ENCODE results near the gene TTLL11.
"Not testable (repeated sequence)": the region's sequence is repeated elsewhere in the genome, so short reads cannot be mapped to it uniquely, and the experiment has no call there.

The TTLL11 gene

GRCh38 chr9:122084026-122084675 is 9.0 kb downstream of the TTLL11 start:
- DNase-seq (ENCODE audit: low read depth in 2 of 2), result no peak

DNA sequence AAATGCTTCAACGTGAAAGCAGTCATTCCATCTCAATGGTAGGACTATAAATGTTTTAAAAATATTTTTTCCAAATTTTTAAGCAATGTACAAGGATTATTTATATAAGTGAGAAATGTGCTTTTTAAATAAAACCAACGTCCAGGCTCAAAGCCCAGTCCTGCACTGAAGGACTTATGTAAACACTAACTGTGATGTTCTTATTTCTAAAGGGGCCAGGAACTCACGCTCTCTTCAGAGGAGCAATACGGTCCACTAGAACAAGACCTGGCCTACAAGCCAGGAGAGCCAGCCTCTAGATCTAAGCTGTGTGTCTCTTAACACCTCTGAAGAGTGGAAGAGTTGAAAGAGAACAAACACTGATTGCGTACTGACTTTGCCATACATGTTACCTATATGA is 12.1 kb downstream of the TTLL11 start:
- no peak for DNase-seq (ENCODE audit: low read depth in 2 of 2)

GRCh38 chr9:122078557-122078956 is 14.6 kb downstream of the TTLL11 start:
- DNase-seq (ENCODE audit: low read depth in 2 of 2), result no peak

DNA sequence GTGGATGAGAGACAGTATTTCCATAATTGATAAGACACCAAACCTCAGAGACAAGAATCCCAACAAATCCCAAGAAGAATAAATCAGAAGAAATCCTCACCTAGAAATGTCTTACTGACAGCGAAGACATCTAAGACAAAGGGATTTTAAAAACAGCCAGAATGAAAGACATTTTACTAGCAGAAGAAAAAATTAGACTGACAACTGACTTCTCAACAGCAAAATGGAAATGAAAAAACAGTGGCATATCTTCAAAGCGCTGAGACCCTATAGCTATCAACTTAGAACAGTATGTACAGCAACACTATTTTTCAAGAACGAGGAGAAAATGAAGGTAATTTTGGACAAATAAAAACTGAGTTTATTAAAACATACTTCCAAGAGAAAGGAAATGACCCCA is 16.3 kb downstream of the TTLL11 start:
- no peak for DNase-seq (ENCODE audit: low read depth in 2 of 2)

DNA sequence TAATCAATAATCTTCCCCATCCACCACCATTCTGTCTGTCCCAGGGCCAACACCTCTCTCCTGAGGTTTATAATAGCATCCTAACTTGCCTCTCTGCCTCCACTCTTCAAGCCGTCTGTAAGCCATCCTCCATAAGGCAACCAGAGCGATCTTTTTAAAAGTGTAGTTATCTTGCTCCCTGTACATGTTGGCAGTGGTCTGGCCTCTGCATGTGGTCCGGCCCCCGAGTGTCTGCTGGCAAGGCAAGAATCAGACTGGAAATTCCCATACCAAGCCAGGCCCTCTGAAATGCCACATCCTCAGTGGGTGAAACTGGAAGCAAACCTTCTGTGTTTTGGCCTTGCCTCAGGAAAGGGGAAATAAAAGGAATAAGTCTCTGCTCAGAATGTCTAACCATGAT is 17.0 kb downstream of the TTLL11 start:
- DNase-seq (ENCODE audit: low read depth in 2 of 2), result no peak

- DNase-seq (ENCODE audit: low read depth in 2 of 2), result no peak
Observed at GRCh38 chr9:122075135-122076030, 17.7 kb downstream of the TTLL11 start.

- DNase-seq (ENCODE audit: low read depth in 2 of 2), result no peak
Observed at GRCh38 chr9:122071715-122072114, 21.4 kb downstream of the TTLL11 start.

- DNase-seq (ENCODE audit: low read depth in 2 of 2), result no peak
Observed at GRCh38 chr9:122070728-122071515, 22.2 kb downstream of the TTLL11 start.

- DNase-seq (ENCODE audit: low read depth in 2 of 2), result not testable (repeated sequence)
Observed at GRCh38 chr9:122066680-122067079, 26.4 kb downstream of the TTLL11 start.

DNA sequence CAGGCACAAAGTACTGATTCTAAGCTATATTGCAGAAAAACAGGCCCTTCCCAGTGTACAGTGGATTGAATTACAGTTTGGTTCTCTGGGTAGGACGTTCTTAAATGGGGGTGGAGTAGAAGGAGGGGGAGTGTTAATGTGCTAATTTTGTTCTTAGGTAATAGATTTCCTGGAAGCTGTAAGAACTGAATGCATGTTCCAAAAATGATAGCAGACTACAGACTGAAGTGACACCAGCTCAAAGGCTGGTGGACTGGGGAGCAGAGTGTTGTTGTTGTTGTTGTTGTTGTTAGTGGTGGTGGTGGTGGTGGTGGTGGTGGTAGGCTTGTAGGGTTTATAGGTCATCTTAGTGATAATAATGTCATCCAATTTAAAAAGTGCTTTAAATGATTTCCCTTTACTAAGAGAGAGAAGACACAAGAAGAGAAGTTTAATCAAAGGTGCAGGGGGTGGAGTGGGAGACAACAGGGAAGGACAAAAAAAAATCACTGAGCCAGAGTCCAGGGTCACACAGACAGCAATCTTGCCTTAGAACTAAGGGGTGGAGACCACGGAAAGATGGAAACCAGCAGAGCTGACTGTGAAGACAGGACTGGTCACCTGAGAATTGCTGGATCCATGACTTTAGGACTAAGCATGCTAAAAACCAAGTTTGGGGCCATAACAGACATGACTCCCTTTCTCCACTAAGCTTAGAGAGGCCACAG is 27.0 kb downstream of the TTLL11 start:
- no peak for DNase-seq (ENCODE audit: low read depth in 2 of 2)

DNA sequence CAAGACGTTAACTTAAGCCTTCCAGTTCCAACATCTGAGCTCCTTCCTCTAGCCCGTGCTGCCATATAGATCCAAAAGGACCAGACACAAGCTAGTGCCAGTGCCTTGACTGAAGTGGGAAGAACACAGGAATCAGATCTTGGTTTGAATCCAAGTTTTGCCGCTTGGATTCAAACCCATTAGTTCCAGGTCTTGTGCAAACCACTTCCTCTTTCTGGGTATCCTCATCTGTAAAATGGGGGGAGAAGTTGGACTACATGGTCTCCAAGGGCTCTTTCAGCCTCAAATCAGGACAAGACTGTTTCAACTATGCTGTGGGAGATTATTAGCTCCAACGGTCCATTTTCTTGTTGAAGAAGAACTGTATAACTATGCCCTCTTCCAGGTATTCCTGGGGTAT is 32.6 kb downstream of the TTLL11 start:
- no peak for DNase-seq (ENCODE audit: low read depth in 2 of 2)

- no peak for DNase-seq (ENCODE audit: low read depth in 2 of 2)
Observed at GRCh38 chr9:122059955-122060324, 33.2 kb downstream of the TTLL11 start.

- DNase-seq (ENCODE audit: low read depth in 2 of 2), result no peak
Observed at GRCh38 chr9:122059214-122059954, 33.7 kb downstream of the TTLL11 start.

- DNase-seq (ENCODE audit: low read depth in 2 of 2), result no peak
Observed at GRCh38 chr9:122058709-122059108, 34.4 kb downstream of the TTLL11 start.

GRCh38 chr9:122058051-122058450 is 35.1 kb downstream of the TTLL11 start:
- no peak for DNase-seq (ENCODE audit: low read depth in 2 of 2)

DNA sequence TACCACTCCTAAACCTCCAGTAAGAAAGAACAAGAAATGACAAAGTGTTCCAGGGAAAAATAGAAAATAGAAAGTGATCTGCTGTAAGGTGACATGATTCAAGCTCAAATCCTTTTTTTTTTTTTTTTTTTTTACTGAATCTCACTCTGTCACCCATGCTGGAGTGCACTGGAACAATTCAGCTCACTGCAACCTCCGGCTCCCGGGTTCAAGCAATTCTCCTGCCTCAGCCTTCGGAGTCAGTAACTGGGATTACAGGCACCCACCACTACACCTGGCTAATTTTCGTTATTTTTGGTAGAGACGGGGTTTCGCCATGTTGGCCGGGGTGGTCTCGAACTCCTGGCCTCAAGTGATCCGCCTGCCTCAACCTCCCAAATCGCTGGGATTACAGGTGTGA is 35.9 kb downstream of the TTLL11 start:
- DNase-seq (ENCODE audit: low read depth in 2 of 2), result no peak

GRCh38 chr9:122056484-122056883 is 36.6 kb downstream of the TTLL11 start:
- no peak for DNase-seq (ENCODE audit: low read depth in 2 of 2)

DNA sequence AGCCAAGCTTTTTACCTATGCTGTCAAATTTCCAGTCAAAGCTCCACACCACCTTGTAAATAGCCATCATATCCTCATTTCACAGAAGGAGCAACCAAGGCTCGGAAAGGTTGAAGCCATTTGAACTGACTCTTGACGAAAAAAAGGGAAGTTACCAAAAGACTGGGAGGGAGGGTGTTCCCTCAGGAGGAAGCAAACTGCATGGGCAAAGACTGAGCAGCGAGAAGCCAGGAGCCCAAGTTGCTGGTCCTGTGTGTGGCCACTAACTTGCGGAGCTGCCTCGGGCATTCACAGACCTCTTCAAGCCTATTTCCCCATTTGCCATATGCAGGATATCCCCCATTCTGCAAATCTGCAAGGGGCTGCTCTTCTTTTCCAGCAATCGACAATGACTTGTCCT is 37.4 kb downstream of the TTLL11 start:
- no peak for DNase-seq (ENCODE audit: low read depth in 2 of 2)

DNA sequence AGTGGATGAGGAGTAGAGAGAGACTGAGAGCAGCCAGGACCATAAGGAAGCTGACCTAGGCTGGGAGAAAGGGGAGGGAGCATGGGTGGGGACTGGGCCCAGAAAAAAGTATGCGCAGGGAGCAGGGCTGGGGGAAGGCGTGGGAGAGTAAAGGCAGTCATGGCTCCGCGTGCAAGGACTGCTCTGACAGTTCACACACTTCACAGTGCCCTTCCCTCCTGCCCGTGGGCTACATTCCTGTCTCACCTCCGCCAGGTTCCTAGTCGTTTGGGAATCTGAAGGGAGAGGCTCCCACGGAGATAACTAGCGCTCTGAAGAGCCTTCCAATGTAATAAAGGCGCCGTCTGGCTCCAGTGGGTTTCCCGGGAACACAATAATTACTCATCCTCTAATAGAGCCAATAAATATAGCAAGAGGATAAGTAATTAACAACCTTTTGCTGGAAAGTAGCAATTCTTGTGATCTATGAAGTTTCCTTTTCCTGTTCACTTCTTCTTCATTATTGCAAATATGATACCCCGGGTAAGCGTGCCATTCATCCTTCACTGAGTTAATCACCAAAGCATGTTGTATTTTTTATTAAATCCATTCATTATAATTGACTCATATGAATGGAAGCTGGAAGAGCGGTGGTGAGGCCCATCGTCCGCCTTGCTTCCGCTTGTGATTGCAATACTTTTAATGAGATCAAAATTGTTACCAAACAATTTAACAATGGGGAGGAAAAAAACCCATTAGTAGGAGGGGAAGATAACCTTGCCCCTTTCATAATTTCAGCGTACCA is 39.3 kb downstream of the TTLL11 start:
- peak; percentile 57 to 61 for DNase-seq (ENCODE audit: low read depth in 2 of 2)

GRCh38 chr9:122053064-122053463 is 40.0 kb downstream of the TTLL11 start:
- DNase-seq (ENCODE audit: low read depth in 2 of 2), result no peak

Data from fibroblast of skin of left biceps (primary cell).